GM19395 (cell line): Measurements from ENCODE around the gene CMC2.

Experiments used
- ATAC-seq: cut with Tn5 transposase; IDR thresholded peaks from one replicate; pipeline ENCODE4 v1.9.1; 2021; ENCODE audit warnings: mild to moderate bottlenecking, moderate library complexity; ENCODE audit not compliant: unreplicated experiment

CMC2 gene

DNA sequence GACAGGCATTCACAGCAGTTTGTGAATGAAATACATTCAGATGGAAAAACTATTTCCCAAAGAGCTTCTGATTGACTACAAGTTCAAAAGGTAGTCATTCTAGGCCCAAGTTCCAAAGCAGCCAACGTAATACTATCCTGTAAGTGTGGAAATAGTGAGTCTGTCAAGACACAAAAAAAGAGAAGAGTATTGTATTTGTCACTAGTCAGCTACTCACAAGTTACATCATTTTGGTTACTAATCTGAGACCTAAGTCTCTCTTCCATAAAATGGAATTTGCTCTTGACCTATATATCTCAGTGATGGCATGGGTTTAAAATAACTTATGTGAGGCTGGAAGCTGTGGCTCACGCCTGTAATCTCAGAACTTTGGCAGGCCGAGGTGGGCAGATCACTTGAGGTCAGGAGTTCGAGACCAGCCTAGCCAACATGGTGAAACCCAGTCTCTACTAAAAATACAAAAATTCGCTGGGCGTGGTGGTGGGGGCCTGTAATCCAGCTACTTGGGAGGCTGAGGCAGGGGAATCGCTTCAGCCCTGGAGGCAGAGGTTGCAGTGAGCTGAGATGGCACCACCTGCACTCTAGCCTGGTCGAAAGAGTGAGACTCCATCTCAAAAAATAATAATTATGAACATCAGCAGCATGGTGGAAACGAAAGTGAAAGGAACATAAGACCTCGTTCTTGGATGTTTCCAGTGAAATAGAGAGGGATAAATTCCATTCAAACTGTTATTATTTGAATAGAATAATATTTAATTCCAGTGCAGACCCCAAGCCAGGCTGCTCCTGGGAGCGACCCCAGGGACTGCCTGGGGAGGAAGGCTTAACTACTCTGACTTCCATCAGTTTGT is 2.9 kb downstream of the CMC2 start:
- ATAC-seq: no peak

DNA sequence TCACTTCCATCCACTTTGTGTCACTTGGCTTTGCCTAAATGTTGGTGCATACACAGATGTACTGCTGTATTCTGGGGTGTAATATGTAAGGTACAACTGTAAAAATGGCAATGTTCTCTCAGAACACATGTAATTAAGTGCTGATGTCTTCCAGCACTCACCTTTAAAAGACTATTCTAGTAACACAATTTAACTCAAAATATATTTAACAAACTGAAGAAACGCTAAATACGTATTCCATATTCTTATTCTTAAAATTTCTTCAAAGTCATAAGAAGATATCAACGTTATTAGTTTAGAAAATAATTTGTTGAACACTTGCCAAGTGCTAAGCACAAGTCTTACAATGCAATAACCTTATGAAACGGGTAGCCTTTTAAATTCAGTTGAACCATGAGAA is 3.6 kb downstream of the CMC2 start:
- no peak for ATAC-seq

DNA sequence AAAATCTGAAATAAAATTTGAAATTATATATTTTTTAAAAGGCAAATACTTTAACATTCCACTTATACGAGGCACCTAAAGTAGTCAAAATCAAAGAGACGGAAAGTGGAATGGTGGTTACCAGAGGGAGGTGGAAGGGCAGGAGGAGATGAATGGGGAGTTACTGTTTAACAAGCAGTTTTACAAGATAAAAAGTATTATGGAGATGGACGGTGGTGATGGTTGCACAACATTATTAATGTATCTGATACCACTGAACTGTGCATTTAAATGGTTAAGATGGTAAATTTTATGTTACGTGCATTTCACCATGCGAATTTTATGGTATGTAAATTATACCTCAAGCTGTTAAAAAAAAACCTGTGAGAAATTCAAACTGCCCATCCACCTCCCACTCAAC is 5.4 kb downstream of the CMC2 start:
- ATAC-seq: no peak

DNA sequence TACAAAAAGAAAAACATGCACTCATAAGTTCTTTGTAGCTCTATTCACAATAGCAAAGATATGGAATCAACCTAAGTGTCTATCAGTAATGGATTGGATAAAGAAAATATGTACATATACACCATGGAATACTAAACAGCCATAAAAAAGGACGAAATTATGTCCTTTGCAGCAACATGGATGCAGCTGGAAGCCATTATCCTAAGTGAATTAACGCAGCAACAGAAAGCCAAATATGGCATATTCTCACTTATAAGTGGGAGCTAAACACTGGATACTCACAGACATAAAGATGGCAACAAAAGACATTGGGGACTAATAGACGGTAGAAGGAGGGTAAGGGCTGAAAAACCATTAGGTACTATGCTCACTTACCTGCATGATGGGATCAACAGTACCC is 5.8 kb downstream of the CMC2 start:
- no peak for ATAC-seq

DNA sequence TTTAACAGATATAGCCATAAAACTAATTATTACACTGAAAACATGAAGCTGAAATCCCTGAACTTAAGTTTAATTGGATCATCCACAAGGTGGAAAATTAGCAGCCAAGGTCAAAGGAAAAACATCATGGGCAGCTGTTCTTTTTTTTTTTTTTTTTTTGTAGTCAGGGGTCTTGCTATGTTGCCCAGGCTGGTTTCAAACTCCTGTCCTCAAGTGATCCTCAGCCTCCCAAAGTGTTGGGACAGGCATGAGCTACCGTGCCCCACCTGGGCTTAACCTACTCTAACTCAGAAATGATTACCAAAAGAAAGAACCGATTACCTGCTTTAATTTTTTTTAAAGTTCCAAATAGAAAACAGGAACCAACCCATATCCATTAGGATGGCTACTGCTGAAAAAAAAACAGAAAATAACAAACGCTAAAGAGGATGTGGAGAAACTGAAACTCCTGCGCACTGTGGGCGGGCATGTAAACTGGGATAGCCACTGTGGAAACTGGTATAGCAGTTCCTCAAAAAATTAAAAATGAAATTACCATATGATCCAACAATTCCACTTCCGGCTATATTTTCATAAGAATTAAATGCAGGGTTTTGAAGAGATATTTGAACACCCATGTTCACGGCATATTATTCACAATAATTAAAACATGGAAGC is 8.6 kb downstream of the CMC2 start:
- ATAC-seq: no peak

DNA sequence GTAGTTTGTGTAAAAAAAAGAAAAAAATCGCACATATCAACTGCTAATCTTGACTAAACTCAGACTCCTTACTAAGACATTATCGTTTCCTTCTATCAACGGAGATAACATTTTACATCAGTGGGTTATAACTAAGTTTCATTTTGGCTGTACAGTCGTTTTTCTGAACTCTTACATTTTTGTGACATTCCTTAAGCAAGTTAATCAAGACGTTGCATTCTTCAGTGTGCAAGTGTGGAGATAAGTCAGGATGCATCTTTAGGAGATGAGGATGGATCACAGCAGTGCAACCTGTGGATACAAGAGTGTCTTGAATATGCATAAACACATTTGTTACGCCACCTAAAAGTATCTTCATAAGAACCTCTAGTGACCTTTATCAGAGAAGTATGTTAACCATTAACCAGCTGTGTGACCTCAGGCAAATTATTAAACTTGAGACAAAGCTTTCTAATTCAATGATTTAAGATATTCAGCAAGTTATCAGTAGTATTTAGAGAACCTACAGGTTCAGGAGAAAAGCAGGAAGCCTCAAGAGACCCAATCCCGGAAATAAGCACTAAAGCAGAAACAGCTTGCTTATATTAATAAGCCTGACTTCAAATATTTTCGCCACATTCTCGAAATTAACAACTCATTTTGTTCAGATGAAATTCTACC is 9.4 kb downstream of the CMC2 start:
- ATAC-seq: peak; percentile 76

DNA sequence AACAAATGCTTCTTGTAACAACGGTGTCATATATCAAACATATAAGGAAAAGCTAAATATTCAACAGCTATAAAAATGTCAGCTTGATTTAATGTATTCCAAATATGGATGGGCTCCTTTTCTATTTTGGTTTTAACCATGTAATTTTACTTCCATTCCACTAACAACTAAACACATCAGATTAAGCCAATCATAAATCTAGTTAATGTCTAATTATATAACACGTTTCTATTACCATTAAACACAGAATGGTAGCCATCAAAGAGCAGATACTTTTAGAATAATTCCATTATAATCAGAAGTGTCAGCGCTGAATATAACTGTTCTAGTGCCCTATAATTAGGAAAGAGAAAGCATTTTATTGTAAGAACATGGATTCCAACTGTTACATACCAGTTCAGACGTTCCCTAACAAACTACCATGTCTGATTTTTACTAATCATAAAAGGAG is 10.0 kb downstream of the CMC2 start:
- no peak for ATAC-seq

DNA sequence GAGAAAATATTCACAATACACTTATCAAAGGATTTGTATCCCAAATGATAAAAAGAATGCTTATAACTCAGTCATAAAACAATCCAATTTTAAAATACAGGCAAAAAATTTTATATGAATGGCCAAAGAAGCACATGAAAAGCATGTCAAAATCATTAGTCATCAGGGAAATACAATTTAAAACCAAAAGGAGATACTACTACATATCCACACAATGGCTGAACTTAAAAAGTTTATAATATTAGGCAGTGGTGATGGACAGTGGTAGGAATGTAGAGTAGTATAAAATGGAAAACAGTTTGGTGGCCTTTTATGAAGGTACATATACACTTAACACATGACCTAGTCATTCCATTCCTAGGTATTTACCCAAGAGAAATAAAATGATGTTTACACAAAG is 12.2 kb downstream of the CMC2 start:
- ATAC-seq: no peak

DNA sequence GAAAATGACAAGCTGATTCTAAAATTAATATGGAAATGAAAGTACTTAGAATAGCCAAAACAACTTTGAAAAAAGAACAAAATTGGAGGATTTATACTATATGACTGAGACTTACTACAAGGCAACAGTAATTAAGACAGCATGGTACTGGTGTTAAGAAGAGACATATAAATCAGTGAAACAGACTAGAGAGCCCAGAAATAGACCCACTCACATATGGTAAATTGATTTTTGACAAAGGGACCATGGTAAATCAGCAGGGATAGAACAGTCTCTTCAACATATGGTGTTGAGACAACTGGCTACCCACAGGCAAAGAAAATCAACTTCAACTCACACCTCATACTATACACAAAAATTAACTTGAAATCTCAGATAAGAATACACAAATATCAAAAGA is 12.9 kb downstream of the CMC2 start:
- ATAC-seq: no peak

DNA sequence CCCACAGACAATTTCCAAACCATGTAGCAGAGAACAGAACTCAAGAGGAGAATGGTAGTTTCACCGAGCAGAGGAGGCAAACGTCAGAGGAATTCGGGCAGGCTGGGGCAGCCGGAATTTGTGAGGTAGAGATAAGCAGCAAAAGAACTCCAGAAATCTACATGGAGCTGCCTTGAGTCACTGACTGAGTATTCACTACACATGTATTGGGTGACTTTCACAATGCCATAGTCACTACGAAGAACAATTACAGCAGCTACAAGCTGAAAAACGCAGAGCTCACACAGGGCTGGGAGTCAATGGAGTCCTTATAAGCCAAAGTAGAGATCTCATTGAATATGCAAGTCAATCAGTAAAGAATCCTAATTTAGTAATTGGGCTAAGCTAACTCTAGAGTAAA is 13.4 kb downstream of the CMC2 start:
- no peak for ATAC-seq

DNA sequence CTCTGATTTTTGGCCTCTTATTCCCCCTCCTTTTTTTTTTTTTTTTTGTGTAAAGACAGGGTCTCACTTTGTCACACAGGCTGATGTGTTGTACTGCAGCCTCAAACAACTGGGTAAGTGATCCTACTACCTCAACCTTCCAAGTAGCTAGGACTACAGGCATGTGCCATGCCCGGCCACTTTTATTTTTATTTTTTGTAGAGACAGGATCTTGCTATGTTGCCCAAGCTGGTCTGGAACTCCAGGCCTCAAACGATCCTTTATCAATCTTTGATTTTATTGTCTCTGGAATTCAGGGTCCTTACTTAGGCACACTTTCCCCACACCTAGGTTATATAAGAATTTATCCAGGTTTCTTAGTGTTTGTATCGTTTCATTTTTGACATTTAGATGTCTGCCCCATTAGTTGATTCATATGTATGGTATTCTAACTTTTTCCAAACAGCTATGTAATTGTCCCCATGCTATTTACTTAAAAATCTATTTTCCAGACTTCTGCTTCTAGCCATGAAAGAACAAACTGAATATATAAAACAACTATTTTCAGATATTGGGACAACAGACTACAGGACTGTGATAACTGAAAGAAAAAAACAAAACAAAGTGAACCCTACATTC is 13.9 kb downstream of the CMC2 start:
- ATAC-seq: no peak

DNA sequence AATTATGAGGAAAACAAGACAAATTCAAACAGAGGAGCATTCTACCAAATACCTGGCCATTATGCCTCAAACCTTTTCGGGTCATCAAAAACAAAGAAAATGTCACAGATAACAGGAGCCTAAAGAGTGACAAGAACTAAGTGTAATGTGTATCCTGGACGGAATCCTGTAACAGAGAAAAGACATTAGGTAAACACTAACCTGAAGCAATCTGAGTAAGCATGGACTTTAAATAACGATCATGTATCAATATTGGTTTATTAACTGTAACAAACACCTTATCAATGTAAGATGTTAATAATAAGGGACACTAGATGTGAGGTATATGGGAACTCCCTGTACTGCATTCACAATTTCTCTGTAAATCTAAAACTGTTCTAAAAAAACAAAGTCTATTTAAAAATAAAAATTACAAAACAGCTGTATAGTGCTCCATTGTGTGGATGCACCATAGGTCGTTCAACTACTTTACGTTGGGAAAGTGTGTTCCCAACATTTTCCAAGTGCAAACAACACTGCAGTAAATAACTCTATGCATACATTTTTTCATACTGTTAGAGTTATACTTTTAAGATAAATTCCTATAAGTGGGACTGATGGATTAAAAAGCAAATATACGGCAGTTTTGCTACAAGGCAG is 14.8 kb downstream of the CMC2 start:
- no peak for ATAC-seq

DNA sequence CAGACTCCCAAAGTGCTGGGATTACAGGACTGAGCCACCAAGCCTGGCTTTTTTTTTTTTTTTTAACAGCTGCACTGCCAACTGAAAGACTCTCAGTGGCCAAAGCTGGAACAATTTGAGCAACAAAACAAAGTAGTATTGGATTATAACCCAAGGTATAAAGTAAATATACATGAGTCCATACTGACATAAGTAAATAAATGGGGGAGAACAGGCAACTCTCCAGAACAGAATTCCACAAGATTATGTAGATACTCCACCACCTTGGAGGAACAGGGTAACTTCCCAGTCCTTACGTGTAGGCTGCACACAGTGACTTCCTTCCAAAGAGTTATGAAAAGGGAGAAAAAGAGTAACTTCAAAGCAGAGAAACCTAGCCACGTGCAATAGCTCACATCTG is 15.7 kb downstream of the CMC2 start:
- no peak for ATAC-seq

DNA sequence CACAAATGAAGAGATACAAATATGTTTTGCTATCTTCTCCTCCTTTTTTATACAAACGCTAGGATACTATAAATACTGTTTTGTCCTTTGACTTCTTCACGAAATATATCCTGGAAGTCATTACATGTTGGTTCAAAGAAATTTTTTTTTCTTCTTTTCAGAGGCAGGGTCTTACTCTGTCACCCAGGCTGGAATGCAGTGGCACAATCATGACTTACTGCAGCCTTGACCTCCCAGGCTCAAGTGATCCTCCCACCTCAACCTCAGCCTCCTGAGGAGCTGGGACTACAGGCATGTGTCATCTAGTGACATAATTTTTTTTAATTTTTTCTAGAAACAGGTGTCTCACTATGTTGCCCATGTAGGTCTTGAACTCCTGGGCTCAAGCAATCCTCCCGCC is 16.1 kb downstream of the CMC2 start:
- ATAC-seq: no peak

DNA sequence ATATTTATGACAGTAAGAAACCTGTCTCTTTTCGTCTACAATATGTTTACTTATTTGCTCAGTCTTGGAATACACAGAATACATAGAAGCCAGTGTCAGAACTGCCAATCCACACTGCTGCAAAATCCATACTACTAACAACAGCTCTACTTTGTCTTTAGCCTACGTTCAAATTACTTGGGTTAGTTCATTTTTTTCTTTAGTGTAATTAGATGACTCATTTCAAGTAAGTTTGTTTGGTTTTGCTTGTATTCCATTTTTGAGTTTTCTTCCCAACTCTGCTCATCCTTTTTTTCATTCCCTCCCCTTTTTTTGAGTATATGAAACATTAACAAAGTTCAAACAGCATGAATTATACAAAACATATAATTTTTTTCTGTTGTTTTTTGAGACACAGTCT is 16.9 kb downstream of the CMC2 start:
- ATAC-seq: no peak

DNA sequence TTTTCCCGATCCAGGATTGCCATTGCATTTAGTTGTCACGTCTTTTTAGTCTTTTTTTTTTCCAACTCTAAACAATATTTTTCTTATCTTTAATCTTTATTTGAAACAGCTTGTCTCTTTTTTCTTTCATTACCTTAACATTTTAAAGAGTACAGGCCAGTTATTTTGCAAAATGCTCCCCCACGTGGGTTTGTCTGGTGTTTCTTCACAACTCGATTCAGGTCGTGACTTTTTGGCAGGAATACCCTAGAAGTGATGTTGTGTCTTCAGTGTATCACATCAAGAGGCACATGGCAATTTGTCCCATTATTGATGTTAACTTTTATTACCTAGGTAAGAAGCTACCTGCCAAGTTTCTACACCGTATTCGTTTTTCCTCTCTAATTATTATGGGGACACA is 17.9 kb downstream of the CMC2 start:
- no peak for ATAC-seq

DNA sequence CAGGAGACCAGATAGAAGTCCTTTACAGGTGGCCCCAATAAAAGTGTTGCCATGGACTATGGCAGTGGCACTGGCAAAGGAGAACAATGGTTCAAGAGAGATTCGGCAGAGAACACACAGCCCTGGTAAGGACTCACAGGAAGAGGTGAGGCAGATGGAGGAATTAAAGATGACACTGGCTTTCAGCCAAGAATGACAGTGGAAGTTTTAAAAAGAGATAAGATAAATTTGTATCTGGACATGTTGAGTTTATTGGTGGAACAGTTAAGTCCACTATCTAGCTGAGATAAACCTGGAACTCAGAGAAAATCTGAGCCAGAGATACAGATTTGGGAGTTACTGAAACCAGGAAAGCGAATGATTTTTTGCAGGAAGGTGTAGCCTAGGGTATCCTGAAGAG is 20.1 kb downstream of the CMC2 start:
- no peak for ATAC-seq

DNA sequence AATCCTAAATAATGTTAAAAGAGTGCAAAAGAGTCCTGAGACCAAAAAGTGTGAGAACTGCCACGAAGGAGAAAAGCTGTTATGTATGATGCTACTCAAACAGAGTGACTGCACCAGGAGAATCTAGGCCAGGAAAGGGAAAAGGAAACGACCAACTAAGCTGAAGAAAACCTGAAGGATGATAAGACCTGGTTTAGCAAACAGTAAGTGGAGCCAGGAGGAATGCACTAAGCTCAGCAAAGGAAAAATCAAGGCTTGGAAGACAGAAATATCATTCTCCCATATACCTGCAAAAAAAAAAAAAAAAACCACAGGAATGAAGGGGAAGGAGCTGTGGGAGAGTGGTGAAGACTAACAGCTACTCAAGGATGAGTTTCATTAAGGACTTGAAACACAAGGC is 21.1 kb downstream of the CMC2 start:
- ATAC-seq: no peak

DNA sequence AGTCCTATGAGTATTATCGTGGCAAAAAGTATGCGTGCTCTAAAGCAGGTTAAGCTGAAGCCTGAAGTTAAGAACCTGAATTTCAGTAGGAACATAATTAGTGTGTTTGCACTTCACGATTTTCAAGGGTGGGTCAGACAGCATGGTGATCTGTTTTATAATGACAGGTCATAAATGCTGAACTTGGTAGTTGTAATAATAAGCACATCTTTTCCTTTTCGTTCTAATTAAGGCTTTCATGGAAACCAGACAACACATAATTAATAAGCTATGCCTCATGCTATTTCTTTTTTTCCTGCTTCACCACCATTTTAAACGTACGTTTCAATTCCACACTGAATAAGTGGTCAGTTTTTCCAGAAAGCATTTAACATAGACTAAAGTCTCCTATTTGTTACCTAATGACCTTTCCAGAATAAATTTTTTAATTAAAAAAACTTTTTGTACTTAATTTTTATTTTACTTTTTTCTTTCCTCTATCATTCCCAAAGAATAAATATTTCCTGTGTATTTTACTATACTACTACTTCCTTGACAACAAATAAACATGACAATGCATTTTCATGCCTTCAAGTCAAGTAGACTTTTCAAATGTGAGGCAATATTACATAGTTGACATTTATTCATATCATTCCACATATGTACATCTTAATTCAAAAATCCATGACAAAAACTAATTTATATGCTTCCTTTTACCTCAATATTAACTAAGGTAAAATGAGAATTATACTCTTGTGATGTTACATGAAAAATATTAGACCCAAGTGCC is 22.4 kb downstream of the CMC2 start:
- no peak for ATAC-seq

DNA sequence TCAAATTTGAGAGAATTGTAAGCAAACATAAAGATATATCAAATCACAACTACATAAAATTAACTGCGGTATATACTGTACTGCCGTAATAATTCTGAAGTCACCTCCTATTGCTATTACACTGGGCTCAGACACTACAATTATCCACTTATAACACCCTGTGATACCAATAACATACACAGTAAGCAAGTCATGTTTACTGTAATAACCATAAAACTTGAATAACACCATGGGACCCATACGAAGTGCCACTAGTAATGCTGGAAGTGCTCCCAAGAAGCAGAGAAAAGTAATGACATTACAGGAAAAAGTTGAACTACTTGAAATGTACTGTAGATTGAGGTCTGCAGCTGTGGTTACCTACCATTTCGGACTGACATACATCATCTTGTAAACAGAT is 24.0 kb downstream of the CMC2 start:
- no peak for ATAC-seq
